Brain microvascular endothelial cell (primary cell): ENCODE results near the gene COQ4.

Source experiments
- DNase-seq: peaks from one replicate; pipeline ENCODE4 v3.0.0-alpha.2; 2020
- H3K27ac ChIP-seq: fragments of 250-450 bp; sonication (Bioruptor Pico); 2 replicates; pipeline ENCODE4 v1.5.1; 2020; ENCODE audit warnings: mild to moderate bottlenecking, moderate library complexity
- H3K27me3 ChIP-seq: fragments of 250-450 bp; sonication (Bioruptor Pico); replicated peaks from 2 replicates; pipeline ENCODE4 v1.5.1; 2020; ENCODE audit warnings: mild to moderate bottlenecking
- H3K36me3 ChIP-seq: fragments of 250-450 bp; sonication (Bioruptor Pico); replicated peaks from 2 replicates; pipeline ENCODE4 v1.5.1; 2020; ENCODE audit warnings: mild to moderate bottlenecking
- H3K4me3 ChIP-seq: 2 replicates; pipeline ENCODE4 v1.5.1; 2011; ENCODE audit warnings: low read depth, mild to moderate bottlenecking, control low read depth, low read length, moderate library complexity
- CTCF ChIP-seq: IDR thresholded peaks from 2 replicates; pipeline ENCODE4 v1.5.1; 2011; ENCODE audit warnings: low read depth, mild to moderate bottlenecking, moderate library complexity, low read length, control low read depth, inconsistent platforms; ENCODE audit errors: missing control alignments
- in situ Hi-C: cut with HindIII; loops from 2 replicates; pipeline ENCODE4 v1.10.0; 2017; ENCODE audit warnings: low sequenced_read_pairs, low pct_ligation_motif_present

COQ4 gene

GRCh38 chr9:128323212-128323730 lies 632 bp downstream of the COQ4 start:
- in situ Hi-C loops: no loop called here
- peak; percentile 31 for DNase-seq
- no peak for TF ChIP-seq CTCF
- no peaks in the 10 kb centered on the region for H3K27me3 ChIP-seq
- H3K36me3 ChIP-seq: peaks cover 35% of the 10 kb centered on the region
- H3K4me3 ChIP-seq: peak overlapping the region; percentile 93
- H3K27ac ChIP-seq: peak overlapping the region; percentile 88

DNA sequence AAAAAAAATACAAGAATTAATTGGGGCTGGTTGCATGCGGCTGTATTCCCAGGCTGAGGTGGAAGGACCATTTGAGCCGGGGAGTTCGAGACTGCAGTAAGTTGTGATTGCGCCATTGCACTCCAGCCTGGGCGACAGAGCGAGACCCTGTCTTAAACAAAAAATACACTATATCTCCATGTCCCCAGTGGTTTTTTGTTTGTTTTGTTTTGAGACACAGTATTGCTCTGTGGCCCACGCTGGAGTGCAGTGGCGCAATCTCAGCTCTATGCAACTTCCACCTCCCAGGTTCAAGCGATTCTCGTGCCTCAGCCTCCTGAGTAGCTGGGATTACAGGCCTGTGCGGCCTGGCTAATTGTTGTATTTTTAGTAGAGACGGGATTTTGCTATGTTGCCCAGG lies 1.2 kb downstream of the COQ4 start:
- H3K27ac ChIP-seq: no peak overlapping the region
- no peak for DNase-seq
- in situ Hi-C loops: no loop called here
- no peak for TF ChIP-seq CTCF
- H3K4me3 ChIP-seq: peak overlapping the region; percentile 93
- peaks cover 31% of the 10 kb centered on the region for H3K36me3 ChIP-seq
- no peaks in the 10 kb centered on the region for H3K27me3 ChIP-seq

DNA sequence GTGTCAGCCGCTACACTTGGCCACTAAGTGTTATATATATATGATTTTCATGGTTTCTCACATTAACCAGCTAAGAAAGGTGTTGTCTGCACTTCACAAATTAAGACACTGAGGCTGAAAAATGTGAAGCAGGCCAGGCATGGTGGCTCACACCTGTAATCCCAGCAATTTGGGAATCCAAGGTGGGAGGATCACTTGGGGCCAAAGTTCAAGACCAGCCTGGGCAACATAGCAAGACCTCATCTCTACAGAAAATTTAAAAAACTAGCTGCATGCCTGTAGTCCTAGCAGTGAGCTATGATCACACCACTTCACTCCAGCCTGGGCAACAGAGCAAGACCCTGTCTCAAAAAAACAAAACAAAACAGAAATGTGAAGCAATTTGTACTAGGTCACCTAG lies 1.8 kb downstream of the COQ4 start:
- no peak overlapping the region for H3K27ac ChIP-seq
- H3K4me3 ChIP-seq: no peak overlapping the region
- no peak for TF ChIP-seq CTCF
- in situ Hi-C loops: no loop called here
- peaks cover 30% of the 10 kb centered on the region for H3K36me3 ChIP-seq
- no peak for DNase-seq
- no peaks in the 10 kb centered on the region for H3K27me3 ChIP-seq

DNA sequence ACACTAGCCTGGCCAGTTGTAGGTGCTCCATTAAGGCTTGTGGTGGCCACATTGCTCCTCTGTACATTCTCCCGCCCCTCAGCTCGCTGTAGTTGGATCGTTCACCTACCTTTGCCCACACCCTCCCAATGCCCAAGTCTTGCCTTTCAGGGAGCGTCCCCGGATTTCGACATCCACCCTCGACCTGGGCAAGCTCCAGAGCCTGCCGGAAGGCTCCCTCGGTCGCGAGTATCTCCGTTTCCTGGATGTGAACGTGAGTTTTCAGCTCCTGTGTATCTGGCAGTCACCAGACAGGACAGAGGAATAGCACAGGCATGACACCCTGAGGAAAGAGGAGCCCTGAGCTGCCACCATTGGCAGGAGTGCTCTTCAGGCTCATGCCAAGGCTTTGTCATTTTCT lies 3.0 kb downstream of the COQ4 start:
- Histone ChIP-seq H3K27me3 (no peaks in the 10 kb centered on the region), H3K27ac (no peak overlapping the region), H3K4me3 (no peak overlapping the region), H3K36me3 (peaks cover 30% of the 10 kb centered on the region)
- in situ Hi-C loops: no loop called here
- DNase-seq: no peak
- no peak for TF ChIP-seq CTCF

DNA sequence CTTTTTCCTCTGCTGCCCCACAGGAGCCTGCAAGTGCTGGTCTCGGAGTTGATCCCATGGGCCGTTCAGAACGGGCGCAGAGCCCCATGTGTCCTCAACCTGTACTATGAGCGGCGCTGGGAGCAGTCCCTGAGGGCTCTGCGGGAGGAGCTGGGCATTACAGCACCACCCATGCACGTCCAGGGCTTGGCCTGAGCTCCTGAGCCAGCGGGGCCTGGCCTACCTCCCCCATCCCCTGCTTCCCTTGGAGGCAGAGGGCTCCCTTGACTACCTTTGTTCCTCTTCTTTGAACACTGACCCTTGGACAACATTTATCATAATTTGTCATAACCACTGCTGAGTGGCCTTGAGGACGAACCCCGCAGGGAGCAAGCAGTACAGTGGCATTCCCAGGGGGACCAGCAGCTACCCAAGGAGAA lies 10.8 kb downstream of the COQ4 start:
- in situ Hi-C loops: no loop called here

More for the DNA sequence above, 10.8 kb downstream of the COQ4 start:
- Histone ChIP-seq H3K36me3 (peaks cover 24% of the 10 kb centered on the region), H3K4me3 (no peak overlapping the region), H3K27me3 (no peaks in the 10 kb centered on the region), H3K27ac (no peak overlapping the region)
- no peak for DNase-seq
- no peak for TF ChIP-seq CTCF
